Measurements from ENCODE around the gene PITPNC1. TPM values are rescaled to one million over a fixed set of nuclear protein-coding genes. Genes with fewer than 3 reads are reported as not detected.

Gene PITPNC1
- total RNA-seq, 1 donor from 2014 or later, result 40.3 TPM

GRCh38 chr17:67449845-67450755, 73.0 kb downstream of the PITPNC1 start:
- Mint-ChIP-seq H3K36me3 (ENCODE audit: unreplicated experiment) (no peaks in the 10 kb centered on the region), H3K27ac (ENCODE audit: unreplicated experiment) (no peak overlapping the region), H3K4me3 (ENCODE audit: unreplicated experiment) (no peak overlapping the region), H3K9me3 (ENCODE audit: unreplicated experiment) (peaks cover 1% of the 10 kb centered on the region), H3K27me3 (ENCODE audit: unreplicated experiment) (no peaks in the 10 kb centered on the region), H3K4me1 (ENCODE audit: low read depth, unreplicated experiment) (peaks cover 2% of the 10 kb centered on the region)
- DNase-seq, result no peak
- no peak for TF ChIP-seq CTCF (IDR thresholded peaks at IDR 0.05; ENCODE audit: partially characterized antibody, unreplicated experiment)

- no peak for TF ChIP-seq CTCF (IDR thresholded peaks at IDR 0.05; ENCODE audit: partially characterized antibody, unreplicated experiment)
- H3K27ac Mint-ChIP-seq (ENCODE audit: unreplicated experiment), result no peak overlapping the region
- peaks cover 2% of the 10 kb centered on the region for H3K4me1 Mint-ChIP-seq (ENCODE audit: low read depth, unreplicated experiment)
- no peak overlapping the region for H3K4me3 Mint-ChIP-seq (ENCODE audit: unreplicated experiment)
- no peaks in the 10 kb centered on the region for H3K27me3 Mint-ChIP-seq (ENCODE audit: unreplicated experiment)
- peaks cover 2% of the 10 kb centered on the region for H3K9me3 Mint-ChIP-seq (ENCODE audit: unreplicated experiment)
- DNase-seq, result no peak
- peaks cover 5% of the 10 kb centered on the region for H3K36me3 Mint-ChIP-seq (ENCODE audit: unreplicated experiment)
These were observed 75.8 kb downstream of the PITPNC1 start for GRCh38 chr17:67452681-67453554.

GRCh38 chr17:67456103-67456502, 79.0 kb downstream of the PITPNC1 start:
- peaks cover 2% of the 10 kb centered on the region for H3K27me3 Mint-ChIP-seq (ENCODE audit: unreplicated experiment)
- no peak for TF ChIP-seq CTCF (IDR thresholded peaks at IDR 0.05; ENCODE audit: partially characterized antibody, unreplicated experiment)
- peaks cover 6% of the 10 kb centered on the region for H3K9me3 Mint-ChIP-seq (ENCODE audit: unreplicated experiment)
- peaks cover 22% of the 10 kb centered on the region for H3K36me3 Mint-ChIP-seq (ENCODE audit: unreplicated experiment)
- H3K27ac Mint-ChIP-seq (ENCODE audit: unreplicated experiment), result no peak overlapping the region
- DNase-seq, result no peak
- H3K4me1 Mint-ChIP-seq (ENCODE audit: low read depth, unreplicated experiment), result peaks cover 2% of the 10 kb centered on the region
- H3K4me3 Mint-ChIP-seq (ENCODE audit: unreplicated experiment), result no peak overlapping the region

GRCh38 chr17:67456889-67457288, 79.8 kb downstream of the PITPNC1 start:
- peaks cover 2% of the 10 kb centered on the region for H3K27me3 Mint-ChIP-seq (ENCODE audit: unreplicated experiment)
- H3K27ac Mint-ChIP-seq (ENCODE audit: unreplicated experiment), result no peak overlapping the region
- peaks cover 4% of the 10 kb centered on the region for H3K9me3 Mint-ChIP-seq (ENCODE audit: unreplicated experiment)
- no peak for DNase-seq
- no peak overlapping the region for H3K4me3 Mint-ChIP-seq (ENCODE audit: unreplicated experiment)
- H3K36me3 Mint-ChIP-seq (ENCODE audit: unreplicated experiment), result peaks cover 24% of the 10 kb centered on the region
- TF ChIP-seq CTCF (IDR thresholded peaks at IDR 0.05; ENCODE audit: partially characterized antibody, unreplicated experiment), result no peak
- peaks cover 2% of the 10 kb centered on the region for H3K4me1 Mint-ChIP-seq (ENCODE audit: low read depth, unreplicated experiment)
